Stimulated activated CD4-positive, alpha-beta T cell treated with anti-CD3 and anti-CD28 coated beads, Interleukin-4, amount 100 ng/mL, for 4 hours (primary cell): Measurements from ENCODE around the gene ZNF500.

Experiments
- DNase-seq, 2 experiments: peaks; one replicate each; pipeline ENCODE4 v3.0.0-alpha.2; 2020

Gene ZNF500

GRCh38 chr16:4700997-4701743 lies 65.8 kb downstream of the ZNF500 start:
- no peak for DNase-seq

DNA sequence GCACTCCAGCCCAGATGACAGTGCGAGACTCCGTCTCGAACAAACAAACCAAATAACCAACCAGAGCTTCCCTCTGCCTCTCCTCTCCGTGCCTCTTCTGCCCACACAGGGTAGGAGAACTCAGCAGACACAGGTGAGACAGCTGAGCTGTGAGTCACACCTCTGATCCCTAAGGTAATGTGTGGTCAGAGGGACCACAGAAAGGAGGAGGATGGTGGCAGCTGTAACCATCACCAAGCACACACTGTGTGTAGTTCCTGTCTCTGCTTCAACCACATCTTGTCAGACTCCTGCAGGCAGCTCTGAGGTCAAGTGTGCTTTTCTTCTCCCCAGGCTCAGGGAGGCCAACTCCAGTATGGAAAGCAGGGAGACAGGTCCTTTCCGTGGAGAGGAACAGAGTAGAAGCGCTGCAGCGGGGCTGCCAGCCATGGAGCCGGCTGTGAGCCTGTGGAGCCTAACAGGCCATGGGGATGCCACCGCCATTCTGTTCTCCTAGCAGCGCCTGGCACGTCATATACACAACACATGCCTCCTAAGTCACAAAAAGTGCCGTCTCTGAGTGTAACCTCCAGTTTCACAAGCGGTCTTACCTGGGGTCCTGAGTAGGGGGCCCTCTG lies 66.5 kb downstream of the ZNF500 start:
- no peak for DNase-seq

DNA sequence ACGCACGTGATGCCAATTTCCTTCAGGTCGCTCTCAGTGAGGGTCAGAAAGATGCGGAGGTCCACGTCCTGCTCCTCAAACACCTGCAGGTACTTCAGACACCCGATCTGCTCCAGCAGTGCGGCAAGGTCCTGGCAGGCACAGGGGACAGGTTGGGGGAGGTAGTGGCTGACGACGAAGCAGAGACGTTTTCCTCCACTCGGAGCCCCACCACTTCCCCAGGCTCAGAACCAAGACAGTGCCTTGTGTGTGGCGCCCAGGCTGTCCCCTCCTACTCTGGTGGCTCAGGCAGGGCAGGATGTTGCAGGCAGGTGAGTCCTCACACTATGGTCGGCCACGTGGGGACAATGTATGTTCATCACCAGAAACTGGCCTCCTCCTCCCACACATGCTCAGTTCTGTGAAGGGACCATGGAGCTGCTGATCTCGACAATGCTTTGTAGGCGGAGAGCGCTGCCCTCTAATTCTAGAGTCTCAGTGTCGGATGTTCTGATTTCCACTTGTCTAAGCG lies 67.9 kb downstream of the ZNF500 start:
- DNase-seq = no peak

DNA sequence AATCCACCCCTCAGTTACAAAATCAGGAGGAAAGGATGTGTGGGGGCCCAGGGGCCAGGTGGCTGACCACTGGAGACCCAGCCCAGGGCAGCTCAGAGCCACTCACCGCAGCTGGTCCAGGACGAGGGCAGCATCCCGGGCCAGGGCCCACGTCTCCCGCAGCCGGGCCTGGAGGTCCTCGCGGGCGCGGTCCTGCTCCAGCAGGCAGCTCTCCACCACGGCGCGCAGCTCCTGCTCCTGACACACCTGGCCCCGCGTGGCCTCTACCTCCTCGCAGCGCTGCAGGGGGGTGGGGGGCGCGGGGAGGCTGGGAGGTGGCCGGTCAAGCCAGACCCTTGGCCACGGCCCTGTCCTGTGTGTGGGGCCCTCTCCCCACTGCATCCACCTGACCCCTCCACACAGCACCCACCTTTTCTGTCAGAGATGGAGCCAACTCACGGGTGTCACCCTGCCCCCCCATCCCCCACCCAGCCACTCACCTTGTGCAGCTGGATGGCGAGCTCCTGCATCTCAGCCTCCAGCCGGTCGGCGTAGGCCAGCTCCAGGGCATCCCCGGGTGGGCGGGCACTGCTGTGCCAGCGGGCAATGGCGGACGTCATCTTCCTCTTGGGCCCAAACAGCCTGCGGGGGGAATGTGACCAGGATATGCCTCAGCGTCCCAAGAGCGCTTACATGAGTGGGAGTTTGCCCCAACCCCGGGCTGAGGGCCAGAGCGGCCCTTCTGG lies 68.5 kb downstream of the ZNF500 start:
- DNase-seq = no peak
